ENCODE measurements around the gene GLRX2. TPM values are rescaled to one million over a fixed set of nuclear protein-coding genes. Genes with fewer than 3 reads are reported as not detected.

GLRX2 gene
- polyA plus RNA-seq (2011; rRNA removed) = 9.2 and 22.2 TPM in 2 replicates
- polyA minus RNA-seq (2011; rRNA and poly(A)+ RNA removed) = 1.3 and 2.5 TPM in 2 replicates

- ChIA-PET POLR2A (interaction anchor here (0.7 to 1.6 kb wide), 2 partner anchors 18 to 47 kb away, joined by 7 to 9 read pairs; no protein-coding TSS in a partner anchor), CTCF (interaction anchor here (0.6 to 2.2 kb wide), 6 partner anchors 12 to 628 kb away, joined by 3 to 9 read pairs (median 4); partner anchors contain the start of gene CDC73)
- peak; percentile 35 for DNase-seq (ENCODE audit: low read depth)
- Histone ChIP-seq H3K36me3 (ENCODE audit: control insufficient read depth, insufficient read depth, low read length) (no peaks in the 10 kb centered on the region), H3K4me3 (ENCODE audit: low read depth, low read length) (peak within 1 kb of the TSS; percentile 83), H3K27me3 (ENCODE audit: control insufficient read depth, insufficient read depth, low read length) (no peaks in the 10 kb centered on the region)
- no peak for TF ChIP-seq CTCF (IDR thresholded peaks at IDR 0.05; ENCODE audit: insufficient read depth, low read depth, low read length)
These were observed at the start of gene GLRX2 for GRCh38 chr1:193104907-193105820. TSS of gene GLRX2 (minus strand) at chr1:193105414. CDS start at chr1:193105382, 32 bp downstream.

GRCh38 chr1:193144999-193145398 is 39.8 kb upstream of the GLRX2 start:
- ChIA-PET CTCF (no interaction called here), POLR2A (interaction anchor here (0.7 kb wide), 1 partner anchor 980 kb away, joined by 3 read pairs; no protein-coding TSS in a partner anchor)
- H3K36me3 ChIP-seq (ENCODE audit: control insufficient read depth, insufficient read depth, low read length) = peaks cover 4% of the 10 kb centered on the region
- DNase-seq (ENCODE audit: low read depth) = no peak
- H3K4me3 ChIP-seq (ENCODE audit: low read depth, low read length) = no peak overlapping the region
- TF ChIP-seq CTCF (IDR thresholded peaks at IDR 0.05; ENCODE audit: insufficient read depth, low read depth, low read length) = no peak
- H3K27me3 ChIP-seq (ENCODE audit: control insufficient read depth, insufficient read depth, low read length) = no peaks in the 10 kb centered on the region

GRCh38 chr1:193144361-193144938 is 39.2 kb upstream of the GLRX2 start:
- Histone ChIP-seq H3K27me3 (ENCODE audit: control insufficient read depth, insufficient read depth, low read length) (no peaks in the 10 kb centered on the region), H3K4me3 (ENCODE audit: low read depth, low read length) (no peak overlapping the region), H3K36me3 (ENCODE audit: control insufficient read depth, insufficient read depth, low read length) (peaks cover 3% of the 10 kb centered on the region)
- TF ChIP-seq CTCF (IDR thresholded peaks at IDR 0.05; ENCODE audit: insufficient read depth, low read depth, low read length) = no peak
- ChIA-PET CTCF (no interaction called here), POLR2A (no interaction called here)
- DNase-seq (ENCODE audit: low read depth) = no peak

- ChIA-PET POLR2A (interaction anchor here (0.6 kb wide), 1 partner anchor 15 kb away, joined by 9 read pairs; no protein-coding TSS in a partner anchor), CTCF (interaction anchor here (0.7 to 1.5 kb wide), 4 partner anchors 10 to 1862 kb away, joined by 3 to 4 read pairs (median 4); no protein-coding TSS in a partner anchor)
These were observed 38.1 kb upstream of the GLRX2 start for GRCh38 chr1:193143285-193143684.

More at GRCh38 chr1:193143285-193143684, 38.1 kb upstream of the GLRX2 start:
- DNase-seq (ENCODE audit: low read depth) = no peak
- peak; percentile 33; the same call in 1 of the 2 replicates for TF ChIP-seq CTCF (IDR thresholded peaks at IDR 0.05; ENCODE audit: insufficient read depth, low read depth, low read length)
- H3K36me3 ChIP-seq (ENCODE audit: control insufficient read depth, insufficient read depth, low read length) = peaks cover 1% of the 10 kb centered on the region
- no peak overlapping the region for H3K4me3 ChIP-seq (ENCODE audit: low read depth, low read length)
- no peaks in the 10 kb centered on the region for H3K27me3 ChIP-seq (ENCODE audit: control insufficient read depth, insufficient read depth, low read length)
